Right renal pelvis (tissue), 4 donors: ENCODE measurements around the gene RAN. TPM values are rescaled to one million over a fixed set of nuclear protein-coding genes. Genes with fewer than 3 reads are reported as not detected.
"Not testable (repeated sequence)": the region's sequence is repeated elsewhere in the genome, so short reads cannot be mapped to it uniquely, and the experiment has no call there.

ENCODE experiments used
- DNase-seq, 4 donors: peaks; one replicate each; pipeline ENCODE4 v3.0.0-alpha.2; 2013; ENCODE audit warnings: low read depth in 4 of 4, low spot score in 3 of 4, missing footprints in 1 of 4
- polyA plus RNA-seq, 4 donors: library from polyadenylated mRNA; unstranded; fragments of 120-200 nt; gene quantifications; one replicate each; pipeline ENCODE4 v1.2.1, GENCODE V29; 2013; ENCODE audit not compliant: insufficient read length in 4 of 4

Gene RAN
- polyA plus RNA-seq, 4 donors: 620 to 672 (median 635) TPM

DNA sequence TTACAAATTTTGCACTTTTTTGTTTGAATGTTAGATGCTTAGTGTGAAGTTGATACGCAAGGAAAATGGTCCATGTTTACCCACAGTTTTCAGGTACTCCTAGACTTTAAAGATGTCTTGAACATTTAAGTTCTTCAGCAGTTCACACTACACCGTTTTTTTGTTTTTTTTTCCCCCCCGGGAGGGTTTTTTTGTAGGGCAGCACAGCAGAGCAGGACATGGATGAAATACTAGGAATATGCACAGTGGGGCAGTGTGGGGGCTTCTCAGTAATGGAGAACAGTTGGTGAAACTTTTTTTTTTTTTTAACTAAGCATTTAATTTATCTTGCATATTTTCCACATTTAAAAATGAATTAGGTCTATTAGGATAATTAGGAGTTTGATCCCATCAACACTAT lies 4.9 kb downstream of the RAN start:
- DNase-seq: no peak

DNA sequence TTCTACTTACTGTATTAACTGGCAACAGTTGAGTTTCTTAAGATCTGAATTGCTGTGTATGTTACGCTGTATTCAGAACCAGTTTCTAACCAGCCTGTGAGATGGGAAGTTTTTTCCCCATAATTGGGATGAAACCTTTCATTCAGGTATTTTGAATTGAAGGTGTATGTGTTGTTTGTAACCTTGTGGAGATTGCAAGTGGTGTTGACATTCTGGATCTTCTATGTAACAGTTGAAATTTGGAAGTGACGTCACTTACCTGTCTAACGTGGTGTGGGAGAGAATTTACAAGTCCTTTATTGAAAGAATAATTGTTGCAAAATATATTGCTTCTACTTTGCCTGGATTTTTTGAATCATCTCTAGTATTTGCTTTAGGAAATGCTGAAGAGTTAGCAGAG lies 5.5 kb downstream of the RAN start:
- DNase-seq: no peak

DNA sequence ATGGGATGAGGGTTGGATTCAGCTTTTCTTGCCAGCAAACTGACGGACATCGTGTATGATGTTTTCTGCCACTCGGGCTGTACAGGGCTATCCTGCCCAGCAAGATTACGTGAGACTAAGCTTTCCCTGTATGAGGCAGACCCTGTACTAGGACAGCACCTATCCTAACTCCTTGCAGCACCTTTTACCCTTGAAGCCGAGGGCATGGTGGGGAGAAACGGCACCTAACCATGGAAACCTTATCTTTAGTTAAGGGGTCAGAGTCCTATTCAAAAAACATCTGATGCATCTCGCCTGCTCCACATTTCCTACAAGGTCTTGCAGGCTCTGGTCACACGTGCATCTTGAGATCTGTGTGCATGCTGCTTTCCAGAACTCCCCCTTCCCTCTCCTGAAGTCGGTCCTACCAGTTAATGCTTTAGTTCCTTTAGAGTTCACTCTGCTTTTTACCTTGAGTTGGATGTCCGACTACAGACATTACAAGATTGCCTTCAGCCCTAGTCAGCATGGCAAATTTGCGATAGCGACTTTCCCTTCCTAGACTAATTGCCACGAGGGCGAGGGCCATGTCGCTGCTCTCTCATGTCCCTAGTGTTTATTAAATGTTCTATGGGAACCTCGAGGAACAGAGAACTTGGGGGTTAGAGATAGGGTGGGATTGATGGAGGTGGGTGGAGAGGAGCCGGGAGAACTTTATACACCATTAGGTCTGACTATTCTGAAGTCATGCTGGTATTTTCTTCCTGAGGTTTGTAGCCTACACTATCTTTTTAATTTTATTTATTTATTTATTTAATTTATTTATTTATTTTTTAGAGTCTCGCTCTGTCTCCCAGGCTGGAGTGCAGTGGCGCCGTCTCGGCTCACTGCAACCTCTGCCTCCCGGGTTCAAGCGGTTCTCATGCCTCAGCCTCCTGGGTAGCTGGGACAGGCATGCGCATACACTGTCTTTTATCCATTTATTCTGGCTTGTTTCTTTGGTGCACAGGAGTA lies 6.6 kb downstream of the RAN start:
- no peak for DNase-seq

DNA sequence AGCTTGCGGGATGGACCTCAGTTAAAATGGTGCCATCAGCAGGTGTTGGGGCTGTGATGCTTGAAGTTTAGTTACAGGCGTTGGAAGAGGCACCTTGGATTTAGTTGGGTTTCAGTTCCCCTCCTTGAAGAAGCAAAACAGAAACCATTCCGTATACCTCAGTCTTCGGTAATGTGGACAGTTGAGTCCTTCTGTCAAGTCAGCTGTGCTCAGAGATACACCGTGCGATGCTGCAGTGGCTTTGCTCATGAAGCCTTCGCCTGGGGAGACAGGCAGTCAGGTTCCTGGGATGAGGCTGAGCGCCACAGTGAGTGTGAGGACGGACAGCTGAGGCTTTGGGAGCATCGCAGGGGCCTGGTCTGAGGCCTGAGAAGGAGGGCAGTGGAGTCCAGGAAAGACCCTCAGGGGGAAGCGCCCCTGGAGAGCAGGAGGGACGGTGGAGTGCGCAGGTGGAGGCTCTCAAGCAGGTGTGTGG lies 7.4 kb downstream of the RAN start:
- no peak for DNase-seq

DNA sequence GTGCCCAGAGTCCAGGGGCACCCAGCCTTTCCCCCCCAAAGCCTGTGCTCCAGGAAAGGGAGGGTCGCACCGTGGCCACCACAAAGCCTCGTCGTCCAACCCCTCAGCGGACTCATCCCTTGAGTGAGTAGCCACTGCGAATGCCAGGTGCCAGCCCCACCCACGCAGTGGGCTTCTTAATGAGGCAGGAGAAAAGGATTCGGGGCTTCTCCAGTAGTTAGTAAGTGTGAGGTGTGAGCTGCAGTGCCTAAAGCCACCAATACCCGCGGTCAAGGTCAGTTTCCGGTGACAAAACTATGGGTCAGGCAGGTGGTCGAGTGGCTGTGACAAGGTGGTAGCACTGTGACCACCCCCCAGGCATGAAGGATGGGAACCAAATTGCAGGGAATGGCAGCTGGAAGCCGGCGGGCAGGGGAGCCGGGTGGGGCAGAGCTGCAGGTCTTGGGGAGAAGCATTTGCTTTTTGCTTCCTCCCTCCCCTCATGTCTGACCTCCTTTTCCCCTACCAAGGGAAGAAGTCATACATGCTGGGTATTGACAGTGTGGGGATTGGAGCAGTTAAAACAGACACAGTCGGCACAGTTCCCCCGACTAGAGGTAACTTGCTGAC lies 8.0 kb downstream of the RAN start:
- no peak for DNase-seq

DNA sequence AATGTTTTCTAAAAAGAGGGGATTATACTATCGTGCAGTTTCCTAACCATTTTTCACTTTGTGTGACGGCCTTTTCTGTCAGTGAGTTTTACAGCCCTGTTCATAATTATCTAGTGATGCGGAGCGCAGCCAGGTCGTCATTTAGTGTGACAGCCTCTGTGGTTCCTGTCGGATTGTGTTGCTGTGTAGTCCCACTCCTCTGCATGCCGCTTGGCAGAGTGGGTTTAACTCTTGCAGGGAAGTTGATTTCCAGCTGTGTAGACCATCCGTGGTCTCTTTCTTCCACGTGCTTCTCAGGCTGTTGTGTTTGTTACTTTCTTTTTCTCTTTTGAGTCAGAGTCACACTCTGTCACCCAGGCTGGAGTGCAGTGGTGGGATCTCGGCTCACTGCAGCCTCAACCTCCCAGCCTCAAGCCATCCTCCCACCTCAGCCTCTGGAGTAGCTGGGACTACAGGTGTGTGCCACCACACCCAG lies 8.6 kb downstream of the RAN start:
- no peak for DNase-seq

DNA sequence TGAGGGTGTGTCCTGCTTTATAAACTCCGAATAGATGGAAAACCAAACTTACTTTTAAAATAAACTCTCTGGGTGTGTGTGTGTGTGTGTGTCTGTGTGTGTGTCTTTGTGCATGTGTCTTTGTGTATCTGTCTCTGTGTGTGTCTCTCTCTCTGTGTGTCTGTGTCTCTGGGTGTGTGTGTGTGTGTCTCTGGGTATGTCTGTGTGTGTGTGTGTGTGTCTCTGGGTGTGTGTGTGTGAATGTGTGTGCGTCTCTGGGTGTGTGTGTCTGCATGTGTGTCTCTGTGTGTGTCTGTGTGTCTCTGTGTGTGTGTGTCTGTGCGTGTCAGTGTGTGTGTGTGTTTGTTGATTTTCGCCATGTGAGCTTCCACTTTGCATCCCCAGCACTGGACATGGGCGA lies 9.2 kb downstream of the RAN start:
- DNase-seq: no peak

DNA sequence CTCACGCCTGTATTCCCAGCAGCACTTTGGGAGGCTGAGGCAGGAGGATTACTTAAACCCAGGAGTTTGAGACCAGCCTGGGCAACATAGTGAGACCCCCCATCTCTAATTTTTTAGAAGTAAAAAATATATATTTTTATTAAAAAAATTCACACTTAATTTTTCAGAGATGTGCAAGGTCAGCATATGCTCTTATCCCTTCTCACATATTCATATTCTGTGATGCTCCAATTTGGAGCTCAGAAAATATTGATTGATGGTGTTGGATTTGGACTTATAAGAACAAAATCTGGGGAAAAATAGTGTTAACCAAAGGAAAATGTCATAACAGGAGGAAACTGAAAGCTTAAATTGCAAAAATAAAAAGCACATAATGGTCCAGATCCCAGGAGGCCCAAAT lies 9.7 kb downstream of the RAN start:
- no peak for DNase-seq

DNA sequence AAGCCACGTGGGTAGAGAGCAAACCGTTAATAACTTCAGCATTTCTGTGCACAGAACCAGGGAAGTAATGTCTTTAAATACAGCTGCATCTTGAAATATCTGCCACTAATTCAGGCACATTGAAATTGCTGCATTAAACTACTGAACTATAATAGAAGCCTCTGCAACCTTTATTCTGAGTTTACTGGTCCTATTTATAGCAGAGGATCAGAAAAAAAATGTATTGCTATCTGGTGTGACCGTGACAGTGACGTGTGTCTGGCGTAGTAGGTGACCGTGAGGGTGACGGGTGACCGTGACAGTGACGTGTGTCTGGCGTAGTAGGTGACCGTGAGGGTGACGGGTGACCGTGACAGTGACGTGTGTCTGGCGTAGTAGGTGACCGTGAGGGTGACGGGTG lies 15.3 kb downstream of the RAN start:
- DNase-seq: not testable (repeated sequence)

DNA sequence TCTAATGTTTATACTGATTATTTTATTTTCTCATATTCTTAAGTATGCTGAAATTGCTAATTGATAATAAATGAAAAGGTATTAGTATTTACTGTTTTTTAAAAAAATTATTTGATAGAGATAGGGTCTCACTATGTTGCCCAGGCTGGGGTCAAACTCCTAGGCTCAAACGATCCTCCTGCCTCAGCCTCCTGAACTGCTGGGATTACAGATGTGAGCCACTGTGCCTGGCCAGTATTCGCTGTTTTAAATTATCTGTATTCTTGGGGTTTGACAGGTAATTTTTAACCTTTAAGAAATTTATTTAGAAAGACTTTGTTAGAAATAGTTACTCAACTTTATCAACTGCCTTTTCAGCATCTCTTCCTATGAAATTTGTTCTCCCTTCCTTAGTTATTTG lies 32.2 kb downstream of the RAN start:
- DNase-seq: no peak

DNA sequence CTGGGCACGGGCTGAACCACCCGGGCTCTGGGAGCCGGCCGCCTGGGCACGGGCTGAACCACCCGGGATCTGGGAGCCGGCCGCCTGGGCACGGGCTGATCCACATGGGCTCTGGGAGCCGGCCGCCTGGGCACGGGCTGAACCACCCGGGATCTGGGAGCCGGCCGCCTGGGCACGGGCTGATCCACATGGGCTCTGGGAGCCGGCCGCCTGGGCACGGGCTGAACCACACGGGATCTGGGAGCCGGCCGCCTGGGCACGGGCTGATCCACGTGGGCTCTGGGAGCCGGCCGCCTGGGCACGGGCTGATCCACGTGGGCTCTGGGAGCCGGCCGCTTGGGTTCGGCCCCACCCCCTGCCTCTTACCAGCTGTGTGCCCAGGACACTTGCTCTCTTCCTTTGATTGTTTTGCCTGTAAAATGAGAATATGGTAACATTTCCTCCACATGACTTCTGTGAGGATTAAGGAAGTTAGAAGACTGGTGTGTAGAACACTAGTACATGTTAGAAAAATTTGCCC lies 33.1 kb downstream of the RAN start:
- not testable (repeated sequence) for DNase-seq

DNA sequence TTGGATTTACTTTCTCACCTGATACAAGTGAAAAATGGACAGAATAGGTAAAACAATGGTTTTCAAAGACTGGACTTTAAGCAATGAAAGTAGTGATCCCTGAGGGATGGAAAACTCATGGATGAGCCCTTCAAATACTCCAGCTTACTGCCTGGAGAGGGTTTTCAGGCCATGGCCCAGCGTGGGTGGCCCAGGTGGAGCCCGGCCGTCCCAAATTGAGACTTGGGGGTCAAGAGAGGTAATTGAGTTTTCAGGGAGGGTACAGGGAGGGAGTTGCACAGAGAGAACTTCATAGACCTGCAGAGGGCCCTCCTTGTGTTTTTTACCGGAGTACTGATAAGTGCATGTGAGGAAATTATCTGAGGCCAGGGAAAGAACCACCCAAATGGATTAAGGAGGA lies 37.2 kb downstream of the RAN start:
- no peak for DNase-seq

DNA sequence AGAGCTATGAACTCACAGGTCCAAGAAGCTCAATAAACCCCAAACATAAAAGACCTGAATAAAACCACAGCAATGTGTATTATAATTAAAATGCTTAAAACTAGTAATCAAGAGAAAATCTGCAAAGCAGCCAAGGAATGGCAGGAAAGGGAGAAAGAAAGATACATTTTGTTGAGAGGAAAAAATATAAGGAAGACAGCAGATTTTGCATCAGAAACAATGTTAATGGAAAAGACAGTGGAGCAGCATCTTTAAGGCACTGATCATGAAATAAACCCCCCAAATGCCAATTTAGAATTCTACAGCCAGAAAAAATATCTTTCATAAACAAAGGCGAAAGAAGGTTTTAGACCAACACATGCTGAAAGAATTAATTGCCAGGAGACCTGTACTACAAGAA lies 39.3 kb downstream of the RAN start:
- no peak for DNase-seq

DNA sequence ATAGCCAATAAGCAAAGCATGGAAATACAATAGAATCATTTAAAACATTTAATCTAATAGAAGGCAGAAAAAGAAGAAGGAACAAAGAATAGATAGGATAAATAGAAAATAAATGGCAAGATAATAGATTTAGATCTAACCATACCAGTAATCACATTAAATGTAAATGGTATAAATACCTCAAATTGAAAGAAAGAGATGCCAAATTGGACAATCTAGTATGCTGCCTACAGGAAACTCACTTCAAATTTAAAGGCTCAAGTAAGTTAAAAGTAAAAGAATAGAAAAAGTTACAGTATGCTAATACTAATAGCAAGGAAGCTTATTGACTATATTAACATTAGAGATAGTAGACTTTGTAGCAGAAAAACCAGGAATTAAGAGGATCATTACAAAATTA lies 40.1 kb downstream of the RAN start:
- no peak for DNase-seq

DNA sequence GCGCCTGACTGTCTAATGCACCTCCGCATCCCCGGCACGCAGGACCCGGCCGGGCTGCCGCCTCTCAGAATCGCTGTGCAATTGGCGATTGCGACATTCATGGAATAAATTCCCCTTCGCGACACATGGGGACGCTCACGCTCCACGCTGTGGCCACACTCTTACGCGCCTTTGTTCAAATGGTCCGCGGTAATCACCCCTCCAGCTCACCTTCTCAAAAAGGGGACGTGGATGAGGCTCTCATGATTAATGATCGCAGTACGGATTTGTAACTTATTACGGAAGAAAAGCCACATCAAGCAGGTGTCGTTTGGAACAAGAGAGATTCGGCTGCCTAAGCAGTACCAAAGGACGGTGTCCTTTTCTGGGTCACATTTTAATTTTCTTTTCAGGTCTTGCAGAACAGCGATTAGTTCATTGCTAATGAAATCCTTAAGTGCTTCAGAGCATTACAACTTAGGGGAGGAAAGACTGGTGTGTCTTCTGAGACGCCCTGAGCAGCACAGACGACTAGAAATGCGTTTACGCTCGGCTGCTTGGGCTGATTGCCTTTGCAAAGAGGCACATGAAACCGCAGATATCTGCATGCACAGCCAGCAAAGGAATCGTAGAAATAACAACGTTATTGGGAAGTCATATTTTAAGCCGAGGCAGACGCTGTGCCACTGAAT lies 44.5 kb downstream of the RAN start:
- DNase-seq: peak; percentile 50 to 71 (median 56)

DNA sequence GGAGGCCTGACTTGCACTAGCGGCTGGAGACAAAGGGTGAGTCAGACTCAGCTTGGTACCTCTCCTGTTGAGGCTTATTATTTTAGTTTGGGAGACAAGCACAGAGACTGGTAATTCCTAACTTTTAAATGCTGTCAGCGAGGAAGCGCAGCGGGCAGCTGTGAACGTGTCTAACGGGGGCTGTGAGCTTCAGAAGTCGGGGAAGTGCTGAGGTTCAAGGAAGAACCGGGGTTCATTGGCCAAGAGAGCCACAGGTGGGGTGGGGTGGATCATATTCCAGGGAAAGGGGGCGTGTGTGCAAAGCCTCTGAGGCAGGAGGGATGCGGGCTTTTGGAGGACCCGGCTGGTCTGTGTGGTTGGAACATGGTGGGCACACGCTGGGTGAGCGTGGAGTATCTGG lies 45.7 kb downstream of the RAN start:
- no peak for DNase-seq

DNA sequence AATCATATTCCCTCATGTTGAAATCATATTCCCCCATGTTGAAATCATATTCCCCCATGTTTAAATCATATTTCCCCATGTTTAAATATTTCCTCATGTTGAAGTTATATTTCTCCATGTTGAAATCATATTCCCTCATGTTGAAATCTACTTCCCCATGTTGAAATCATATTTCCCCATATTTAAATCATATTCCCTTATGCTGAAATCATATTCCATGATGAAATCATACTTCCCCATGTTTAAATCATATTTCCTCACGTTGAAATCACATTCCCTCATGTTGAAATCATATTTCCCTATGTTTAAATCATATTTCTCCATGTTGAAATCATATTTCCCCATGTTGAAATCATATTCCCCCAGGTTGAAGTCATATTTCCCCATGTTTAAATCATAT lies 47.2 kb downstream of the RAN start:
- no peak for DNase-seq

DNA sequence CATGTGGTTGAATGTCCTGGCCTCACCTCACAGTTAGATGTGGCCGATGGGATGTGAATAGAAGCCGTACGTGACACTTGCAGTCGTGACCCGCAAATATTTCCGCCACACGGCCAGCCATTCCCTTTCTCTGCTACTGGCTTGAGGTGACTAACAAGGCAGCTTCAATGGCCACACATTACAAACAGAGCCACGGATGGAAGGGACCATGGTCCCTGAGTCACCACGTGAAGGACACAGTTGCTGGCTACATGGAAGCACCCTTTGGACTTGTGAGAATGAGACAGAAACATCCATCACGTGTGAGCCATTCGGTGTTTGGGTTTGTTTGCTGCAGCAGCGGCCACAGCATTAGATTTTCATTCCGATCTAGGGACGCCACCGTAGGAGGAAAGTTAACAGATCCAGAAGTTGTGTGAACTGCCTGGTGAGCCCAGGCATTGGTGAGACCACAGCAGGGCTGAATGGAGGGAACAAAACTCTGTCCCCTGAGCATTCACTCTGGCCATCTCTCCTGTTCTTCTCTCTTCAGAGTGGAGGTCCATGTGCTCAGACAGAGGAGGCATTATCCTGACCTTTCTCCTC lies 48.3 kb downstream of the RAN start:
- DNase-seq: no peak

DNA sequence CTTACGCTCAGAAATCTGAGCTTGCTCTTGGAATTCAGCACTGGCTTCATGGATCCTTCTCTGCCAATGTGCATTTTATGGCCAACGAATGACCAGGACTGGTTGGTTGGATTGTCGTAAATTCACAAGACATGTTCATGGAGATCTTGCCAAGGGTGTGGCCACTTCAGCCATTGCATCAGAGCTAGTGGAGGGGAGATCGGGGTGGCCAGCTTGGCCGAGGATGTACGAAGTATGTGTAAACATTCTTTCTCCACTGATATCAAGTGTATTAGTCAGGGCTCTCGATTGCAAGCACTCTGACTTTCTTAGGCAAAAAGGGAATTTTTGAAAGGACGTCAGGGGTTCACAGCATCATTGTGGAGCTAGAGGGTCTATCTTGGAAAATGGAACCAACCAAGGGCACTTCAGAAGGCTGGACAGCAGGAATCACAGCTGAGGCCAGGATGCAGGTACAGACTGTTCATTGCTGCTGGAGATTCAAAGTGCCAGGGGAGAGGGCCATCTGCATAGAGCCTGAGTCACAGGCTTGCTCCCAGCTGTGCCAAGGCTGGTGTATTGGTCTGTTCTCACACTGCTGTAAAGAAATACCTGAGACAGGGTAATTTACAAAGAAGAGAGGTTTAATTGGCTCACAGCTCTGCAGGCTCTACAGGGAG lies 49.0 kb downstream of the RAN start:
- no peak for DNase-seq

DNA sequence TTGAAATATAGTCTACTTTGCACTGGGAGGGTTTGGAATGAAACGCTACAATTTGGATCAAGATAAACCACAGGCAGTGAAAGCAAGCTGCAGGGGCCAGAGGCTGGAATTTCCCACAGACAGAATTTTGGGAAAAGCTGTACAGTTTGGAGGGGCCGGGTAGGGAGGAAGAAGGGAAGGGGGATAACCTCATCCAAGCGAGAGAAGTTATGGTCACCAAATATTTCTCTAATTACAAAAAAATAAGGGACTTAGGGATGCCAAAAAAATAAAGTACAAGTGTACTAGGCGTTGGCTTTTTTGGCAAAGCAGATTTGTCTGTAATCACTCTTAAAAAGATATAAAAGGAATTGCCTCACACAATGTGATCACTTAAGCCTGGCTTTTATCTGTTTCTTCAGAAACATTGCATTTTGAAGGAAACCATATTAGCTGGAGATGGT lies 50.7 kb downstream of the RAN start:
- DNase-seq: no peak
